ENCODE results near the gene SH3RF1. TPM values are rescaled to one million over a fixed set of nuclear protein-coding genes. Genes with fewer than 3 reads are reported as not detected.

The SH3RF1 gene
- total and polyA plus RNA-seq, 2 of the 13 experiments (the other 11 are each of a cell fraction or from before 2014, with no cell fraction given), result 3.1 to 3.2 TPM

DNA sequence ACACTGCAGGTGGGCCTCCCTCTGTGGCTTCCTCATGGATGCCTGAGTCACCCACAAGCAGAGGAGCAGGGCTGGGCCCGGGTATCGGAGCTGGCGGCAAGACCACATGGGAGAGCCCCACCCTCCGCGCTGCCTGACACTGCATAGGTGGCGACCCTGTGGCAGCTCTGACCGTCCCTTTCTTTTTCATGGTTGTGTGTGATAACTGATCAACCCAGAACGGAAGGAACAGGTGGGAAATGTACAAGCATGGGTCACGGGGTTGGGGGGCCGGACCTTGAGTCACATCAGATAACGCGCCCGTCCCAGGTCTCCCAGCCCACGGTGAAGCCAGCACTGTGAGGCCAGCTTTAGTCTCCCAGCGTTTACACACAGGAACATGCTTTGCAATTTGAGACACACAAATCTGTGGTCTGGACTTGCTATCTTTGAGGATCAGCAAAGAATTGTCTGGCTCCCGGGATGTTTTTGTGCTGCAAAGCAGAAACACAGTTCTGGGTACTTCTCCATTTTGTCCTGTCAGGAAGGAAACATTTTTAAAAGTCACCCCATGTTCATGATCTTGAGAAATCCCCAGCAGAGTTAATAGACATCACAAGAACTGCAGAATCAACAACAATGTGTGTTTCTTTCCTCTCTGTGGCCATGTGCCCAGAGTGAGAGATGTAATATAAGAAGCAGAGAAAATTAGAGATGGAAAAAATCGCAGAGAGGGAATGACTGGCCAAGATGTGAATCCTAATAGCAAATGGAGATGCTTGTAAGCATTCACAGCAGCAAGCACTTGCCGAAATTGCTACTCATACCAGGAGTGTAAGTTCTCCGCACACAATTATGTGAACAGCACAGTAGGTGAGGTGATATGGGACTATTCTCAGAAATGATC, 190.6 kb downstream of the SH3RF1 start (continued):
- TF ChIP-seq, protein P1, sequence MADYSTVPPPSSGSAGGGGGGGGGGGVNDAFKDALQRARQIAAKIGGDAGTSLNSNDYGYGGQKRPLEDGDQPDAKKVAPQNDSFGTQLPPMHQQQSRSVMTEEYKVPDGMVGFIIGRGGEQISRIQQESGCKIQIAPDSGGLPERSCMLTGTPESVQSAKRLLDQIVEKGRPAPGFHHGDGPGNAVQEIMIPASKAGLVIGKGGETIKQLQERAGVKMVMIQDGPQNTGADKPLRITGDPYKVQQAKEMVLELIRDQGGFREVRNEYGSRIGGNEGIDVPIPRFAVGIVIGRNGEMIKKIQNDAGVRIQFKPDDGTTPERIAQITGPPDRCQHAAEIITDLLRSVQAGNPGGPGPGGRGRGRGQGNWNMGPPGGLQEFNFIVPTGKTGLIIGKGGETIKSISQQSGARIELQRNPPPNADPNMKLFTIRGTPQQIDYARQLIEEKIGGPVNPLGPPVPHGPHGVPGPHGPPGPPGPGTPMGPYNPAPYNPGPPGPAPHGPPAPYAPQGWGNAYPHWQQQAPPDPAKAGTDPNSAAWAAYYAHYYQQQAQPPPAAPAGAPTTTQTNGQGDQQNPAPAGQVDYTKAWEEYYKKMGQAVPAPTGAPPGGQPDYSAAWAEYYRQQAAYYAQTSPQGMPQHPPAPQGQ (CRISPR knock-in tag; IDR thresholded peaks at IDR 0.05; ENCODE audit: borderline replicate concordance), result 0 out of 2 replicates have a peak, but pooled peaks have one; percentile 55
- 0 out of 2 replicates have a peak, but pooled peaks have one; percentile 38 for TF ChIP-seq ZNF274 (CRISPR knock-in tag; IDR thresholded peaks at IDR 0.05)
- TF ChIP-seq, protein P2, sequence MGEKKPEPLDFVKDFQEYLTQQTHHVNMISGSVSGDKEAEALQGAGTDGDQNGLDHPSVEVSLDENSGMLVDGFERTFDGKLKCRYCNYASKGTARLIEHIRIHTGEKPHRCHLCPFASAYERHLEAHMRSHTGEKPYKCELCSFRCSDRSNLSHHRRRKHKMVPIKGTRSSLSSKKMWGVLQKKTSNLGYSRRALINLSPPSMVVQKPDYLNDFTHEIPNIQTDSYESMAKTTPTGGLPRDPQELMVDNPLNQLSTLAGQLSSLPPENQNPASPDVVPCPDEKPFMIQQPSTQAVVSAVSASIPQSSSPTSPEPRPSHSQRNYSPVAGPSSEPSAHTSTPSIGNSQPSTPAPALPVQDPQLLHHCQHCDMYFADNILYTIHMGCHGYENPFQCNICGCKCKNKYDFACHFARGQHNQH (CRISPR knock-in tag; IDR thresholded peaks at IDR 0.05), result peak; percentile 49; the same call in 1 of the 2 replicates
- TF ChIP-seq, protein P3, sequence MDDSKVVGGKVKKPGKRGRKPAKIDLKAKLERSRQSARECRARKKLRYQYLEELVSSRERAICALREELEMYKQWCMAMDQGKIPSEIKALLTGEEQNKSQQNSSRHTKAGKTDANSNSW (CRISPR knock-in tag; IDR thresholded peaks at IDR 0.05; ENCODE audit: borderline replicate concordance), result no peak
- no peak for TF ChIP-seq ZSCAN29 (CRISPR knock-in tag; conservative IDR thresholded peaks at IDR 0.05)
- peak in 1 of 2 experiments; percentile 32; a peak in 1 of 4 replicates for TF ChIP-seq POLR2A (IDR thresholded peaks at IDR 0.05; ENCODE audit: insufficient read depth in 1 of 2, low read depth in 2 of 2, low read length in 2 of 2)
- TF ChIP-seq ZNF7 (CRISPR knock-in tag; IDR thresholded peaks at IDR 0.05), result no peak
- TF ChIP-seq, protein P4, sequence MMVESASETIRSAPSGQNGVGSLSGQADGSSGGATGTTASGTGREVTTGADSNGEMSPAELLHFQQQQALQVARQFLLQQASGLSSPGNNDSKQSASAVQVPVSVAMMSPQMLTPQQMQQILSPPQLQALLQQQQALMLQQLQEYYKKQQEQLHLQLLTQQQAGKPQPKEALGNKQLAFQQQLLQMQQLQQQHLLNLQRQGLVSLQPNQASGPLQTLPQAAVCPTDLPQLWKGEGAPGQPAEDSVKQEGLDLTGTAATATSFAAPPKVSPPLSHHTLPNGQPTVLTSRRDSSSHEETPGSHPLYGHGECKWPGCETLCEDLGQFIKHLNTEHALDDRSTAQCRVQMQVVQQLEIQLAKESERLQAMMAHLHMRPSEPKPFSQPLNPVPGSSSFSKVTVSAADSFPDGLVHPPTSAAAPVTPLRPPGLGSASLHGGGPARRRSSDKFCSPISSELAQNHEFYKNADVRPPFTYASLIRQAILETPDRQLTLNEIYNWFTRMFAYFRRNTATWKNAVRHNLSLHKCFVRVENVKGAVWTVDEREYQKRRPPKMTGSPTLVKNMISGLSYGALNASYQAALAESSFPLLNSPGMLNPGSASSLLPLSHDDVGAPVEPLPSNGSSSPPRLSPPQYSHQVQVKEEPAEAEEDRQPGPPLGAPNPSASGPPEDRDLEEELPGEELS (CRISPR knock-in tag; IDR thresholded peaks at IDR 0.05), result peak; percentile 75
- TF ChIP-seq, protein P5, sequence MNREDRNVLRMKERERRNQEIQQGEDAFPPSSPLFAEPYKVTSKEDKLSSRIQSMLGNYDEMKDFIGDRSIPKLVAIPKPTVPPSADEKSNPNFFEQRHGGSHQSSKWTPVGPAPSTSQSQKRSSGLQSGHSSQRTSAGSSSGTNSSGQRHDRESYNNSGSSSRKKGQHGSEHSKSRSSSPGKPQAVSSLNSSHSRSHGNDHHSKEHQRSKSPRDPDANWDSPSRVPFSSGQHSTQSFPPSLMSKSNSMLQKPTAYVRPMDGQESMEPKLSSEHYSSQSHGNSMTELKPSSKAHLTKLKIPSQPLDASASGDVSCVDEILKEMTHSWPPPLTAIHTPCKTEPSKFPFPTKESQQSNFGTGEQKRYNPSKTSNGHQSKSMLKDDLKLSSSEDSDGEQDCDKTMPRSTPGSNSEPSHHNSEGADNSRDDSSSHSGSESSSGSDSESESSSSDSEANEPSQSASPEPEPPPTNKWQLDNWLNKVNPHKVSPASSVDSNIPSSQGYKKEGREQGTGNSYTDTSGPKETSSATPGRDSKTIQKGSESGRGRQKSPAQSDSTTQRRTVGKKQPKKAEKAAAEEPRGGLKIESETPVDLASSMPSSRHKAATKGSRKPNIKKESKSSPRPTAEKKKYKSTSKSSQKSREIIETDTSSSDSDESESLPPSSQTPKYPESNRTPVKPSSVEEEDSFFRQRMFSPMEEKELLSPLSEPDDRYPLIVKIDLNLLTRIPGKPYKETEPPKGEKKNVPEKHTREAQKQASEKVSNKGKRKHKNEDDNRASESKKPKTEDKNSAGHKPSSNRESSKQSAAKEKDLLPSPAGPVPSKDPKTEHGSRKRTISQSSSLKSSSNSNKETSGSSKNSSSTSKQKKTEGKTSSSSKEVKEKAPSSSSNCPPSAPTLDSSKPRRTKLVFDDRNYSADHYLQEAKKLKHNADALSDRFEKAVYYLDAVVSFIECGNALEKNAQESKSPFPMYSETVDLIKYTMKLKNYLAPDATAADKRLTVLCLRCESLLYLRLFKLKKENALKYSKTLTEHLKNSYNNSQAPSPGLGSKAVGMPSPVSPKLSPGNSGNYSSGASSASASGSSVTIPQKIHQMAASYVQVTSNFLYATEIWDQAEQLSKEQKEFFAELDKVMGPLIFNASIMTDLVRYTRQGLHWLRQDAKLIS (CRISPR knock-in tag; IDR thresholded peaks at IDR 0.05), result no peak
- TF ChIP-seq, protein P6, sequence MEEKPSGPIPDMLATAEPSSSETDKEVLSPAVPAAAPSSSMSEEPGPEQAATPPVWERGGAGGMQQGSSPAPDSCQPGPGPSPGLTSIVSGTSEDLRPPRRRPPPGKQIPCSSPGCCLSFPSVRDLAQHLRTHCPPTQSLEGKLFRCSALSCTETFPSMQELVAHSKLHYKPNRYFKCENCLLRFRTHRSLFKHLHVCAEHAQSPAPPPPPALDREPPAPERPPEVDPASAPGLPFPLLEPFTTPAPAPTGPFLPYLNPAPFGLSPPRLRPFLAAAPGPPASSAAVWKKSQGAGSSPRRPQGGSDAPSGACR (CRISPR knock-in tag; IDR thresholded peaks at IDR 0.05), result no peak
- TF ChIP-seq PAF1 (CRISPR knock-in tag; IDR thresholded peaks at IDR 0.05), result no peak
- no peak for TF ChIP-seq ATF1 (CRISPR knock-in tag; IDR thresholded peaks at IDR 0.05)
- no peak for TF ChIP-seq ZNF430 (CRISPR knock-in tag; IDR thresholded peaks at IDR 0.05)
- TF ChIP-seq, protein P7, sequence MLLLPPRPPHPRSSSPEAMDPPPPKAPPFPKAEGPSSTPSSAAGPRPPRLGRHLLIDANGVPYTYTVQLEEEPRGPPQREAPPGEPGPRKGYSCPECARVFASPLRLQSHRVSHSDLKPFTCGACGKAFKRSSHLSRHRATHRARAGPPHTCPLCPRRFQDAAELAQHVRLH (CRISPR knock-in tag; IDR thresholded peaks at IDR 0.05; ENCODE audit: borderline replicate concordance, low read depth), result no peak

All from HepG2 (cell line).